Naive thymus-derived CD8-positive, alpha-beta T cell (primary cell): ENCODE measurements around the gene TOPBP1. TPM values are rescaled to one million over a fixed set of nuclear protein-coding genes. Genes with fewer than 3 reads are reported as not detected.

Experiments
- ATAC-seq, 2 donors: fragments of 150-1000 bp; cut with Tn5 transposase in 1 of 2; sonication (Bioruptor Pico), chemical (Tn5 transposase) in 1 of 2; 1 replicate in 1 of 2; 2 replicates in 1 of 2; pipeline ENCODE4 v1.10.0; 2021; ENCODE audit warnings: mild to moderate bottlenecking in 2 of 2, moderate library complexity in 2 of 2
- POLR2A ChIA-PET: fragments of 350-600 bp; sonication (Branson Sonifier 250); formaldehyde crosslinking; loops from one replicate; lab custom pipeline; 2021; ENCODE audit warnings: antibody characterized with exemption; lab: Charles Lee
- DNase-seq, 10 donors: peaks; one replicate each; pipeline versions ENCODE4 v3.0.0 to v3.0.0-alpha.2; 2020 to 2022
- H3K27ac Mint-ChIP-seq, 10 donors: one replicate each; pipeline ENCODE4 v1.8.0; 2020 to 2022; ENCODE audit warnings: mild to moderate bottlenecking in 10 of 10, mixed read lengths in 10 of 10, moderate library complexity in 4 of 10, inconsistent platforms in 1 of 10
- H3K27me3 Mint-ChIP-seq, 5 donors: one replicate each; pipeline ENCODE4 v1.8.0; 2021 to 2022; ENCODE audit warnings: mixed read lengths in 5 of 5
- H3K36me3 Mint-ChIP-seq, 3 donors: one replicate each; pipeline ENCODE4 v1.8.0; 2020 to 2022; ENCODE audit warnings: mixed read lengths in 3 of 3, mild to moderate bottlenecking in 2 of 3, inconsistent platforms in 1 of 3
- H3K4me1 Mint-ChIP-seq, 4 donors: one replicate each; pipeline ENCODE4 v1.8.0; 2021 to 2022; ENCODE audit warnings: mixed read lengths in 4 of 4
- H3K4me3 Mint-ChIP-seq, 10 donors: one replicate each; pipeline ENCODE4 v1.8.0; 2020 to 2022; ENCODE audit warnings: mild to moderate bottlenecking in 10 of 10, mixed read lengths in 10 of 10, moderate library complexity in 6 of 10, inconsistent platforms in 1 of 10
- H3K9me3 Mint-ChIP-seq, 9 donors: one replicate each; pipeline ENCODE4 v1.8.0; 2020 to 2022; ENCODE audit warnings: mixed read lengths in 9 of 9, mild to moderate bottlenecking in 3 of 9, inconsistent platforms in 1 of 9, moderate library complexity in 1 of 9
- polyA plus RNA-seq, 3 donors: library from polyadenylated mRNA; unstranded; fragments of 300-500 nt; fragmentation: Illumina TruSeq; gene quantifications; one replicate each; pipeline ENCODE4 v1.2.3, GENCODE V29; 2021
- total RNA-seq, 8 experiments: library from RNA in 2 of 8; stranded (reverse) in 2 of 8; gene quantifications; one replicate each; pipeline ENCODE4 v1.2.3 and lab custom pipeline; 2021 to 2026

The TOPBP1 gene
- total and polyA plus RNA-seq, 5 experiments from 2014 or later, result 5.3 to 35.5 (median 11.0) TPM

- no peak overlapping the region for H3K4me3 Mint-ChIP-seq
- POLR2A ChIA-PET, result no interaction called here
- no peaks in the 10 kb centered on the region for H3K27me3 Mint-ChIP-seq
- DNase-seq, result no peak
- peak overlapping the region in 3 of 10 donors; percentile 9 to 60 (median 20) for H3K27ac Mint-ChIP-seq
- peaks cover 15 to 80% (median 35%) of the 10 kb centered on the region in 3 donors for H3K36me3 Mint-ChIP-seq
- no peaks in the 10 kb centered on the region for H3K9me3 Mint-ChIP-seq
- ATAC-seq, result no peak
- peaks cover 0 to 9% (median 2%) of the 10 kb centered on the region in 4 donors for H3K4me1 Mint-ChIP-seq
Measured at GRCh38 chr3:133629146-133629545, 32.6 kb downstream of the TOPBP1 start.

- DNase-seq (no peak), ATAC-seq (no peak)
- peaks cover 4 to 79% (median 29%) of the 10 kb centered on the region in 3 donors for H3K36me3 Mint-ChIP-seq
- H3K27me3 Mint-ChIP-seq, result no peaks in the 10 kb centered on the region
- H3K4me1 Mint-ChIP-seq, result peaks cover 0 to 3% (median 1%) of the 10 kb centered on the region in 4 donors
- H3K27ac Mint-ChIP-seq, result no peak overlapping the region
- H3K4me3 Mint-ChIP-seq, result no peak overlapping the region
- no peaks in the 10 kb centered on the region for H3K9me3 Mint-ChIP-seq
- POLR2A ChIA-PET, result no interaction called here
Measured at GRCh38 chr3:133627789-133628188, 34.0 kb downstream of the TOPBP1 start.

GRCh38 chr3:133620066-133620784 lies 41.5 kb downstream of the TOPBP1 start:
- no peaks in the 10 kb centered on the region for H3K9me3 Mint-ChIP-seq
- DNase-seq (no peak), ATAC-seq (no peak)
- no peak overlapping the region for H3K4me3 Mint-ChIP-seq
- no peaks in the 10 kb centered on the region for H3K27me3 Mint-ChIP-seq
- no peak overlapping the region for H3K27ac Mint-ChIP-seq
- H3K36me3 Mint-ChIP-seq, result peaks cover 9 to 85% (median 36%) of the 10 kb centered on the region in 3 donors
- H3K4me1 Mint-ChIP-seq, result peaks cover 0 to 3% (median 1%) of the 10 kb centered on the region in 4 donors
- POLR2A ChIA-PET, result no interaction called here

- Mint-ChIP-seq H3K27ac (no peak overlapping the region), H3K27me3 (no peaks in the 10 kb centered on the region), H3K4me3 (no peak overlapping the region), H3K9me3 (no peaks in the 10 kb centered on the region), H3K4me1 (no peaks in the 10 kb centered on the region), H3K36me3 (peaks cover 14 to 80% (median 37%) of the 10 kb centered on the region in 3 donors)
- DNase-seq, result no peak
- POLR2A ChIA-PET, result interaction anchor here (0.7 kb wide), 1 partner anchor 161 kb away, joined by 3 read pairs; no protein-coding TSS in a partner anchor
- ATAC-seq, result no peak
Measured at GRCh38 chr3:133611534-133611933, 50.2 kb downstream of the TOPBP1 start.

- ATAC-seq (no peak), DNase-seq (no peak)
- H3K36me3 Mint-ChIP-seq, result peaks cover 14 to 82% (median 36%) of the 10 kb centered on the region in 3 donors
- H3K27me3 Mint-ChIP-seq, result no peaks in the 10 kb centered on the region
- H3K9me3 Mint-ChIP-seq, result no peaks in the 10 kb centered on the region
- H3K4me1 Mint-ChIP-seq, result no peaks in the 10 kb centered on the region
- H3K4me3 Mint-ChIP-seq, result no peak overlapping the region
- POLR2A ChIA-PET, result no interaction called here
- no peak overlapping the region for H3K27ac Mint-ChIP-seq
Measured at GRCh38 chr3:133610031-133610430, 51.7 kb downstream of the TOPBP1 start.

- Mint-ChIP-seq H3K27me3 (no peaks in the 10 kb centered on the region), H3K4me1 (no peaks in the 10 kb centered on the region), H3K36me3 (peaks cover 13 to 84% (median 33%) of the 10 kb centered on the region in 3 donors), H3K9me3 (no peaks in the 10 kb centered on the region), H3K27ac (no peak overlapping the region), H3K4me3 (no peak overlapping the region)
- POLR2A ChIA-PET, result interaction anchor here (0.5 kb wide), 1 partner anchor 110 kb away, joined by 3 read pairs; no protein-coding TSS in a partner anchor
- no peak for ATAC-seq
- no peak for DNase-seq
Measured at GRCh38 chr3:133608388-133608787, 53.4 kb downstream of the TOPBP1 start.

- H3K27me3 Mint-ChIP-seq, result no peaks in the 10 kb centered on the region
- no peak for DNase-seq
- POLR2A ChIA-PET, result no interaction called here
- no peaks in the 10 kb centered on the region for H3K9me3 Mint-ChIP-seq
- H3K36me3 Mint-ChIP-seq, result peaks cover 10 to 82% (median 33%) of the 10 kb centered on the region in 3 donors
- no peaks in the 10 kb centered on the region for H3K4me1 Mint-ChIP-seq
- ATAC-seq, result no peak
- no peak overlapping the region for H3K27ac Mint-ChIP-seq
- no peak overlapping the region for H3K4me3 Mint-ChIP-seq
Measured at GRCh38 chr3:133607816-133608215, 53.9 kb downstream of the TOPBP1 start.

GRCh38 chr3:133606902-133607301 lies 54.8 kb downstream of the TOPBP1 start:
- H3K4me3 Mint-ChIP-seq, result no peak overlapping the region
- no peaks in the 10 kb centered on the region for H3K27me3 Mint-ChIP-seq
- H3K36me3 Mint-ChIP-seq, result peaks cover 10 to 78% (median 34%) of the 10 kb centered on the region in 3 donors
- POLR2A ChIA-PET, result no interaction called here
- no peaks in the 10 kb centered on the region for H3K9me3 Mint-ChIP-seq
- ATAC-seq, result no peak
- DNase-seq, result no peak
- no peaks in the 10 kb centered on the region for H3K4me1 Mint-ChIP-seq
- peak overlapping the region in 2 of 10 donors; percentile 18 to 72 for H3K27ac Mint-ChIP-seq

- ATAC-seq (no peak), DNase-seq (no peak)
- H3K27ac Mint-ChIP-seq, result peak overlapping the region in 1 of 10 donors; percentile 18
- H3K9me3 Mint-ChIP-seq, result no peaks in the 10 kb centered on the region
- H3K36me3 Mint-ChIP-seq, result peaks cover 10 to 80% (median 38%) of the 10 kb centered on the region in 3 donors
- POLR2A ChIA-PET, result no interaction called here
- H3K4me3 Mint-ChIP-seq, result no peak overlapping the region
- H3K27me3 Mint-ChIP-seq, result no peaks in the 10 kb centered on the region
- no peaks in the 10 kb centered on the region for H3K4me1 Mint-ChIP-seq
Measured at GRCh38 chr3:133606342-133606741, 55.4 kb downstream of the TOPBP1 start.

- ATAC-seq (no peak), DNase-seq (no peak)
- Mint-ChIP-seq H3K9me3 (no peaks in the 10 kb centered on the region), H3K27me3 (no peaks in the 10 kb centered on the region), H3K27ac (no peak overlapping the region), H3K4me1 (peaks cover 0 to 6% (median 0%) of the 10 kb centered on the region in 4 donors), H3K4me3 (no peak overlapping the region), H3K36me3 (peaks cover 0 to 37% (median 8%) of the 10 kb centered on the region in 3 donors)
- POLR2A ChIA-PET, result no interaction called here
Measured at GRCh38 chr3:133600572-133601081, 61.1 kb downstream of the TOPBP1 start.

- DNase-seq (no peak), ATAC-seq (no peak)
- POLR2A ChIA-PET, result no interaction called here
- Mint-ChIP-seq H3K27ac (peak overlapping the region in 1 of 10 donors; percentile 9), H3K36me3 (peaks cover 0 to 26% (median 8%) of the 10 kb centered on the region in 3 donors), H3K27me3 (no peaks in the 10 kb centered on the region), H3K4me3 (no peak overlapping the region), H3K9me3 (no peaks in the 10 kb centered on the region), H3K4me1 (peaks cover 0 to 12% (median 2%) of the 10 kb centered on the region in 4 donors)
Measured at GRCh38 chr3:133599280-133599679, 62.5 kb downstream of the TOPBP1 start.

- Mint-ChIP-seq H3K4me1 (peaks cover 0 to 12% (median 2%) of the 10 kb centered on the region in 4 donors), H3K27me3 (no peaks in the 10 kb centered on the region), H3K9me3 (no peaks in the 10 kb centered on the region), H3K27ac (peak overlapping the region in 3 of 10 donors; percentile 3 to 71 (median 40)), H3K4me3 (no peak overlapping the region), H3K36me3 (peaks cover 0 to 22% (median 8%) of the 10 kb centered on the region in 3 donors)
- no peak for DNase-seq
- no peak for ATAC-seq
- POLR2A ChIA-PET, result no interaction called here
Measured at GRCh38 chr3:133598405-133598804, 63.3 kb downstream of the TOPBP1 start.

- DNase-seq (no peak), ATAC-seq (no peak)
- Mint-ChIP-seq H3K4me1 (peaks cover 0 to 16% (median 3%) of the 10 kb centered on the region in 4 donors), H3K9me3 (no peaks in the 10 kb centered on the region), H3K27ac (peak overlapping the region in 4 of 10 donors; percentile 8 to 46 (median 18)), H3K4me3 (no peak overlapping the region), H3K36me3 (peaks cover 0 to 3% (median 0%) of the 10 kb centered on the region in 3 donors), H3K27me3 (no peaks in the 10 kb centered on the region)
- POLR2A ChIA-PET, result interaction anchor here (1.0 kb wide), 1 partner anchor 21 kb away, joined by 5 read pairs; no protein-coding TSS in a partner anchor
Measured at GRCh38 chr3:133595341-133595740, 66.4 kb downstream of the TOPBP1 start.
